ENCODE data around the gene REG1A. TPM values are rescaled to one million over a fixed set of nuclear protein-coding genes. Genes with fewer than 3 reads are reported as not detected.

Gene REG1A
- total RNA-seq, 1 experiment from 2014 or later, result not detected

- H3K9me3 ChIP-seq, result no peaks in the 10 kb centered on the region
- H3K4me3 ChIP-seq, result no peak overlapping the region
Measured at GRCh38 chr2:79171348-79171958, 51.2 kb downstream of the REG1A start.

More at GRCh38 chr2:79171348-79171958, 51.2 kb downstream of the REG1A start:
- Histone ChIP-seq H3K27me3 (no peaks in the 10 kb centered on the region), H3K36me3 (no peaks in the 10 kb centered on the region)
- DNase-seq, result no peak

Other genes with a start within 250 kb of the REG1A start
- gene REG3G, start 94.8 kb upstream of the REG1A start, total RNA-seq (2014; rRNA removed; shearing (Covaris generic); ENCODE audit: low replicate concordance), result not detected in 2 replicates
- not detected in 2 replicates for gene REG1B, start 32.5 kb upstream of the REG1A start, total RNA-seq (2014; rRNA removed; shearing (Covaris generic); ENCODE audit: low replicate concordance)
- gene REG3A, start 39.3 kb downstream of the REG1A start, total RNA-seq (2014; rRNA removed; shearing (Covaris generic); ENCODE audit: low replicate concordance), result not detected in 2 replicates